ENCODE measurements around the gene COX19.

COX19 gene, protein sequence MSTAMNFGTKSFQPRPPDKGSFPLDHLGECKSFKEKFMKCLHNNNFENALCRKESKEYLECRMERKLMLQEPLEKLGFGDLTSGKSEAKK

DNA sequence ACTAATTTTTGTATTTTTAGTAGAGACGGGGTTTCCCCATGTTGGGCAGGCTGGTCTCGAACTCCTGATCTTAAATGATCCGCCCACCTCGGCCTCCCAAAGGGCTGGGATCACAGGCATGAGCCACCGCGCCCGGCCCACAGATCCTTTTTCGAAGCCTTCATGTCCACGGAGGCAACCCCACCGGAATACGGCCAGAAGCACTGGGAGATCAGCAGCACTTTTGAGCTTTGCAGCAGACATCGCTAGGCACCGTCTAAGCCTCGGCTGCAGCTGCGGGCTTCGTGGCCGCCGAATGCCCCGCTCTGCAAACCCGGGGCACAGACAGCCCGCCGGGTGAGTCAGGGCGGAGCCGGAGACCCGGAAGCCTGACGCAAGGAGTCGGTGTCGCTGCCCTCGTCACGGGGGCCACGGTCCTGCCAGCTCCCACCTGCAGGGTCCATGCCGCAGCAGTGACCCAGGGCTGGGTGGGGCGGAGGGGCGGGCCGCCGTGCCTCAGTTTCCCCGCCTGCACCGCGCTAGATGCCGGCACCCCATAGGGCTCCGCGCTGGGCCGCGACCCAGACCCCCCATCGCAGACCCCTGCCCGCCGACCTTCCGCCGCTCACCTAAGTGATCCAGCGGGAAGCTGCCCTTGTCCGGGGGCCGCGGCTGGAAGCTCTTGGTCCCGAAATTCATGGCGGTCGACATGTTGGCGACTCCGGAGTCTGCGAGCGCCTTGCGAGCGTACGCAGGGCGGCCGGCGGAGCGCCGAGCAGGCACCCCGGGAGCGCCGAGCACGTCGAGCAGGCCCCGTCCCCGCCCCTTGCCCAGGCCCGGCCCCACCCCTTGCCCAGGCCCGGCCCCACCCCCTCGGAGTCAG is at the start of gene COX19:
Gene COX19 (minus strand): TSS at position 730 of the 862 bp plus-strand sequence. CDS start 40 bp downstream, at position 690.
- peak; percentile 85 for DNase-seq

DNA sequence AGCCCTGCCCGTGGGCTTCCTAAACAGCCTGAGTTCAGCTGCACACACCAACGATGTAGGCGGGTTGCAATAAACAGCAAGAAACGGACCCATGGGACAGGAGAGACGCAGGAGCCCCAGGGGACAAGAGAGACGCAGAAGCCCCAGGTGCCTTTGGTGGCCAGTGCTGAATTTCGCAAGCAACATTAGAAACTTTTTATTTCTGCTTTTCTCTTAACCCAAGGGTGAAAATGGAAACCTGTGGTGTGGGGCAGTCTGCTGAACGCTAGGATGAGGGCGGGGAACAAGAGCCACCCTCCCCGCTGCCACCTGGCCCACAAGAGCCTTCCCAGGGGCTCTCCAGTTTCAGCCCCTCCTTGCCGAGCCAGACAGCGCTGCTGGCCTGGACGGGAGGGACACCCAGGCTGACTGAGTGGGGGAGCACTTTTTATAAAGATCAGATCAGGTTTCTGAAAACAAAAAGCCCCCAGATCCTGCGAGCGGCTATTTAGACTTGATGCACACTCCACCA is 49.0 kb upstream of the COX19 start:
- no peak for DNase-seq

DNA sequence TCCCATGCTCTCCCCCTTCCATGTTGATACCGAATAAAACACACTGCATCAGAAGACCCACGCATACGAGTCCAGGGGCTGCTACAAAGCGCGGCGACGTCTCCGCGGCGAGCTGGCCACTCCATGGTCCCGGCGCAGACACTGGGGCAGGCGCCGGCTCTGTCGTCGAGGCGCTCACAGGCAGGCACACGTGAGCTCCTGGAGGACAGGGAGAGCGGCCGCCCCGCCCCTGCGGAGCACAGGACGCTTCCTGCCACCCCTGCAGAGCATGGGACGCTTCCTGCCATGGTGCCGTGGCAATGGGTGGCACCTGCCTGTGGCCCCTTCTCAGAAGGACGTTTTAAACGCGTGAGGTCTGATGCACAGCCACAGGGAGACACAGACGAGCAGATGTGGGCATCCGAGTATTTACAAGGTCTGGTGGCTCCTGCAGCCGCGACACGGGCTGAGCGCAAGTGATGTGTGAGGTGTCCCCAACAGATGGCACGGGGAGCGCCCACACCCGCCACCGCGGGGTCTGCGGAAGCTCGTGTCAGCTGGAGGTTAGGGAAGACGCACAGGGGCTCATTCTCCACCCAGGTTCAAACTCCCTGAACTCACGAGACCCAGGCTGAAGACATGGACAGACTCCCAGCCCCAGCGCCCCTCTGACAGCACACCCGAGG is 47.6 kb upstream of the COX19 start:
- no peak for DNase-seq

DNA sequence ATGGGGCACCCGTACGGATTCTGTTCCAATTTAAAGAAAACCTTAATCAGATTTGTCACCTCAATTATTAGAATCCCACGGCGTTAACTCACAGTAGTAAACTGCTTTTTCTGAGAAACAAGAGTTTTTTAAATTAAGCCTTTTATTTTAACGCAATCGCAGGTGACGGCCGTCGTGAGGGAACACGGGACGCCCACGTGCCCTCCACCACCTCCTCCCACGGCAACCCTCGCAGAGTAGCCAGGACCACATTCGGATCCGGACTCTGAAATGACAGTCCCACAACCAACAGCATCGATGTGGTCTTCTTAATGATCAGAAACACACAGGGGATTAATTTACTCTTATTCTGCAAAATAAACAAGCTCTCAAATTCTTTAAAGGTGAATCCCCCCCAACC is 47.0 kb upstream of the COX19 start:
- no peak for DNase-seq

DNA sequence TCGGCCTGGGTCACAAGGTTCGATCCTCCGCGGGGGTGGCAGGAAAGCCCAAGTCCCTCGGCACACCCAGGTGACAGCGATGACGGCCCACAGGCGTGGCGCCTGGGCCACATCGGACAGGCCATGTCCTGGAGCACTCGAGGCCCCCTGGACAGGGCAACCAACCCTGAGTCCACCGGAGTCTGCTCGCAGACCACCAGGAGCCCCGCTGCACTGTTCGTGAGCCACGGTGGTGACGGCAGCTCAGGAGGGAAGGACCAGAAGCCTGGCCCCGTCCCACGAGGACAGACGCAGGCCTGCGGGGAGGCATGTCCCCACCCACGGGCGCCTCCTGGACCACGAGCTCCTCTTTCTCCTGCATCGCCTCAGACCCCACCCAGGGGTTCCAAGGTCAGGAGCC is 46.6 kb upstream of the COX19 start:
- no peak for DNase-seq

DNA sequence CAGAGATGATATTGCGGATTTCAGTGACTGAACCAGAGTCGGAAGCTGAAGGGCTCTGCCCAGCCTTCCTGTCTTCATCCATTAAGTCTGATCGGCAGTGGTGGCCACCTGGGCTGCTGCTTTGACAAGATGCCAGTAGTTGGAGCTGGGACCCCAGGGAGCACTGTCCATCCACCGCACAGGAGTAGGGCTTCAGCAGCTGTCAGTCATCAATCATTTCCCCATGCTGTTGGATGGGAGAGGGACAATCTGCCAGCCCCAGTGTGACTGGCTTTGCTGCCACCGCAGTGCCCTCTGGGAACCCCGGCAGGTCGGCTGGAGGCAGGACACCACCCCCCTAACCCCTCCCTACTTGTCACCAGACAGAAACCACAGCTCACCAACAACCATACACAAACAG is 46.0 kb upstream of the COX19 start:
- DNase-seq = no peak

DNA sequence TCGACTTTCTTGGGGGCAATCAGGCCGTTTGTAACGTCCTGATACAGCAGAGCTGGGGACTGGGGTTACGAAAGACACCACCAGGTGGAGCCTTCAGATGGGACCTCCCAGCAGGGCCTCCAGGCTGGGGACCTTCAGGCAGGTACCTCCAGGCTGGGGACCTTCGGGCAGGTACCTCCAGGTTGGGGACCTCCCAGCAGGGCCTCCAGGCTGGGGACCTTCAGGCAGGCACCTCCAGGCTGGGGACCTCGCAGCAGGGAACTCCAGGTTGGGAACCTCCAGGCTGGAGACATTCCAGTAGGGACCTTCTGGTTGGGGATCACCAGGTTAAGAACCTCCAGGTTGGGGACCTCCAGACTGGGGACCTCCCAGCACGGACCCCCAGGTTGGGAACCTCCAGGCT is 45.5 kb upstream of the COX19 start:
- DNase-seq = no peak

DNA sequence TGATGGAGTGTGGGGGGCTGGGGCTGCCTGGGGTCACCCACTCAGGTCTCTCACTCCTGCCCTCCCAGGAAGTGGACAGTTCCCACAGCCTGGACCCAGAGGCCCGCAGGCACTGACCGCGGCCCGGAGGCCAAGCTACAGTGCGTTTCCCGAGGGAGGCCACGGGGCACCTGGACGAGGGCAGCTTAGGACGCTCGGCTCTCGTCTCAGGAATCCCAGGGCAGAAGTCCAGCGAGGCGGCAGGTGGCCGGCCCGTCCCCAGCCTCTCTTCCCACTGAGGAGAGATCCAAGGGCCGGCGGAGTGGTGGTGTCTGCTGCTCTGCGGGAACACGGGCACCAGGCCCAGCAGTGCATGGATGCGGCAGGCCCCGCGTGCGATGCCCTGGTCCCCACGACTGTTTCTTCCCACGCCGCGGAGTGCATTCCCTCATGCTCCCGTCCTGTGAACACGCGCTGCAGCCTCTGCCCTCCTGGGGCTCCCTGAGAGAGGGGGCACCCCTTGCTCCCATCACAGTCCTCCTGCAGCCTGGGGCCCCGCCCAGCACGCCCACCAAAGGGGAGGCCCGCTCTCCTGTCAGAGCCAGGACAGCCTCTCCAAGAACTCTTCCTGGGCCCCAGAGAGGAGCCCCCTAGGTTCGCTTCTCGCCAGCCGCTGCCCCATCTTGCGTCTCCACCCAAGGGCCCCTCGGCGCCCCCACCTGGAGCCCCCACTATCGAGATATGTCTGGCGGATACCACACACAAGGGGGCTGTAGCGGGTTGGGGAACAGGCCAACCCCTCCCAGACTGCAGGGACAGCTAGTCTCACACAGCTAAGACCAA is 44.7 kb upstream of the COX19 start:
- DNase-seq = no peak

DNA sequence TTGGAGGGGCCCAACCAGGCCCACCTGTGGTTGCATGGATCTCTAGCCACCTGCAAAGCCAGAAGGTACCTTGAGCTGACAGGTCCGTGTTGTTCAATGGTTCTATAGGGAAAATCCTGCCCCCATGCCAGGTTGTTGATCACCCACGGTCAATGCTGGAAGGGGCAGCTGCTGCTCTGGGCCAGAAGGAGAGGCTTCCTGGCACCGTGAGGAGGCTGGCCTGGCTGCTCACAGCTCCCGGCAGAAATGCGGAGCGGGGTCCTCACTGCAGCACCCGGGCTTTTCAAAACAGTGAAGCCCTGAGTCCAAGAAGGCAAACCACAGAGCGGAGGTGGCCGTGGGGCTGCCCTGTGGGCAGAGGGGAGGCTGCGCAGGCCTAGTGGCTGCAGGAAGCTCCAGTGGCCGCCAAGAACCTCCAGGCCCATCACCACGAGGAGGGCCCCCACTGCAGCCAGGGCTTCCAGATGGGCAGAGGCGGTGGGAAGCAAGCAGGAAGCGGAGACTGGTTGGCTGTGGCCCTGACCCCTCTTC is 44.0 kb upstream of the COX19 start:
- DNase-seq = no peak

DNA sequence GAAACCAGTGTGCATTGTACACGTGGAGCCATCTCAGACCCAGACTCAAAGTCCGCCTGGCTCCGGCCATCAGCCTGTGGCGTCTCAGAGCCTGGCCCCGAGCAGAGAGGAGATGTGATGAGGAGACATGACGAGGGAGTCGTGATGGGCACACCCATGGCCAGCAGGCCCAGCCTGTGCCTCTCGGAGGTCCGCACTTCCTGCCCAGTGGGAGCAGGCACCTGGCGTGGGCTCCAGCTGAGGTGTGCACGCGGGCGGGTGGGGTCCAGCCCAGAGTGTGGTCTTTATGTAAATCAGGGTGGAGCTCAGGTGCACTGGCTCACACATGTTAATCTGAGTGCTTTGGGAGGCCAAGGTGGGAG is 43.0 kb upstream of the COX19 start:
- DNase-seq = no peak

DNA sequence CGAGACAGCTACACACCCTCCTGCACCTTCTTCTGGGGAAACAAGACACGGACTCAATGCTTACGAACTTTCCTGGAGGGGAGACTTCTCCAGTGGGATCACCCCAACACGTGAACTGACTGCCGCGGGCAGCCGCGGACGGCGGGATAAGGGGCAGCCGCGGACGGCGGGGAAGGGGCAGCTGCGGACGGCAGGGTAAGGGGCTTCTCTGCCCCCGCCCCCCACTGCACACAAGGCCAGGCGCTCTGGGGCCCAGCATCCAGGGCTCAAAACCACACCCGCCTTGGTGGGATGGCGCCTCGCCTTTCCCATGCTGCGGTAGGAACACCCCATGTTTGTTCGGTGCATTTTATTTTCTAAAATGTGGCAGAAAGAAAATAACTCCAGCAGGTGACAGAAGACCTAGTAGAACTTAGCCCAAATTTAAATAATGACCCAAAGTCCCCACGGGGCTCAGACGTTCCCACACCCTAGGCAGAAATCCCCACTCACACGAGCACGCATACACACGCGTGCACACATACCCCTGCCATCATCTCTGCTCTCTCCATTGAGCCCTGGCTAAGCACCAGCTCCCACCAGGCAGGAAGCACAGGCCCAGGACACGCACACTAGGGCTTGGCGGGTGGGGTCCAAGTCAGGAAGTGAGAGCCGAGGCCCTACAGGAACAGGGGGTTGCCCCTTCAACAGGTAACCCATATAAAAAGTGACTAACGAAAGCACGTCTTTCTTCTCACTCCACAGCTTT is 42.4 kb upstream of the COX19 start:
- no peak for DNase-seq

DNA sequence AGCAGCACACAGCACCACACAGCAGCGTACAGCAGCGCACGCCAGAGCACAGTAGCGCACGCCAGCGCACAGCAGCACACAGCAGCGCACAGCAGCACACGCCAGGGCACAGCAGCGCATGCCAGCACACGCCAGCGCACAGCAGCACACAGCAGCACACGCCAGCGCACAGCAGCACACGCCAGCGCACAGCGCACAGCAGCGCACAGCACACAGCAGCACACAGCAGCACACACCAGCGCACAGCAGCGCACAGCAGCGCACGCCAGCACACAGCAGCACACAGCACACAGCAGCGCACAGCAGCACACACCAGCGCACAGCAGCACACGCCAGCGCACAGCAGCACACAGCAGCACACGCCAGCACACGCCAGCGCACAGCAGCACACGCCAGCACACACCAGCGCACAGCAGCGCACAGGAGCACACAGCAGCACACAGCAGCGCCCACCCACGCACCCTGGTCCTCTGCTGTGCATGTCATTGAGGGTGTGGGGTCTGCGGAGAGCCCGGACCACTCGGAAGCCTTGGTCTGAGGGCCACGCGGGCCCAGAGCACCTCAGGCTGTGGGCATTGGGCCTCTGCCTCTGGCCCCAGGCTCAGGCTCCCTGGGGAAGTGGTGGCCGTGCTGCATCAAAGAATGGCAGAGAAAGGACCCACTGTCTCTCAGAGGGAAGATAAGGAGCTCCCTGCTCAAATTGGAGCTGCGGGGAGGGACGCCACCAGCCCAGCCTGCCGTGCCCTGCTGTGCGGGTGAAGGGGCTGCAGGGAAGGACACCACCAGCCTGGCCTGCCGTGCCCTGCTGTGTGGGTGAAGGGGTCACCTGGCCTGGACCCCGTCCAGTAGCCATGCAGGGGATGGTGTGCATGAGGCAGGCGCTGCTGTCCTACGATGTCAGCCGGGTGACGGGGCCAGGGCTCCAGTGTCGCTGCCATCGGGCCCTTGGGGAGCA is 41.5 kb upstream of the COX19 start:
- no peak for DNase-seq

DNA sequence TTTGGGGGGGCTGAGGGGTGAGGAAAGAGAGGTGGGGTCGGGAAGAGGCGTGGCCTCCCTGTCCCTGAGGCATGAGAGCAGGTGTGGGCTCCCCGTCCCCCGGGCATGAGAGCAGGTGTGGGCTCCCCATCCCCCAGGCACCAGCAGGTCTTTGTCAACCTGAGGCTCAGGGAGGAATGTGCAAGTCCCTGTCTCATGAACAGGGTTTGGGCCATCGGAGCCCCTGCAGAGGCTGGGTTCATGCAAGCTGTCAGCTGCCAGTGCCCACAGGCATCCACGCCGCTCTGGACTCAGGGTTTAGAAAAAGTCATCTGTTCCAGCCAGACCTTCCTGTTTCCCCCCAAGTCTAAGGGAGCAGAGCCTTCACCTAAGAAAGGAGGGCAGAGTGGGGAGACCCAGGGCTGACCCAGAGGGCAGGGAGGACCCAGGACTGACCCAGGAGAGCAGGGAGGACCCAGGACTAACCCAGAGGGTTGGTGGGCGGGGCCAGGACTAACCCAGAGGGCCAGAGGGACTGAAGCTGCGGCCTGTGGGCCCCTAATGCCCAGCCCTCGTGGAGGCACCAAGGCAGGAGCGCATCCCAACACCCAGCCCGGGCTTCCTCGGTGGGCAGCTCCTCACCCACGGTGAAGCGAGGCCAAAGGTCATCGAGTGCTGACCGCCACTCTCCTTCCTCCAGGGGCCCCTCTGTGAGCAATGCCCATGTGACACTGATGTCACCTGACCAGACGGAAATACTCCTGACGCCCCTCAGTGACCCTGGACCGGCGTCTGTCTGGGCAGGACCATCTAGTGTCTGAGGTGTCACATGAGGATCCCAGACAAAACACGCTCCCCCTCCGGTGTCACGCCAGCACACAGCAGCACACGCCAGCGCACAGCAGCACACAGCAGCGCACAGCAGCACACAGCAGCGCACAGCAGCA is 40.1 kb upstream of the COX19 start:
- DNase-seq = no peak

DNA sequence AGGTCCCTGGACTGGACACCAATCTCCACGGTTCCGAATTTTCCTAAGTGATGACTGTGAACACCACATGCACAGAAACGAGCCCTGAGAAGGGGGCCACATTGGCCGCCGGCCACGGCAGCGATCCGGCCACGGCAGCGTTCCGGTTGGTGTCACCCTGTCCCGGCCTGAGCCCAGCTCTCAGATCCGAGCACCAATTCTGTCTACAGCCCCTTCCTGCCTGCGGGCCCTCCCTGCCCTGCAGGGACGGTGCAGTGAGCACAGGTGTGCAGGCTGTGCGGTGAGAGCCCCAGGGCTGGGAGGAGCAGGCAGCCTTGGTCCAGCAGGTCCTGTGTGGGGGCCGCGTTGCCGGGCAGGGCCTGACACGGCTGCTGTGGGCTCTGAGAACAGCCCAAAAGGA is 39.3 kb upstream of the COX19 start:
- no peak for DNase-seq

DNA sequence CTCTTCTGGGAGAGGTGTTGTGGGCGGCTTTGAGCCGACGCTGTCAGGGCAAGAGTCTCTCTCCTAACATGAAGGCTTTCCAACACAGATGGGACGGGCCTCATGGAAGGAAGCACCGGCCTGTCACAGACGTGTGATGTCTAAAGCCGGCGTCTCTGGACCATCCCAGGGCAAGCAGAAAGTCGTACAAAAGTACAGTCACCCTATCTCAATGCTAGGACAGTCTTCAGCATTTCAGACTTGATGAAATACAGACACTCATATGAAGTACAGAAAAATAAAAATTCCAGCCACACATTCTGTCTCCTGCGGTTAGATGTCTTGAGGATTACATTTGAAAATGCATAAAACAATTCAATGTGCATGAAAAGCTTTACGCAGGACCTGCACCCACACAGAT is 38.2 kb upstream of the COX19 start:
- DNase-seq = no peak

DNA sequence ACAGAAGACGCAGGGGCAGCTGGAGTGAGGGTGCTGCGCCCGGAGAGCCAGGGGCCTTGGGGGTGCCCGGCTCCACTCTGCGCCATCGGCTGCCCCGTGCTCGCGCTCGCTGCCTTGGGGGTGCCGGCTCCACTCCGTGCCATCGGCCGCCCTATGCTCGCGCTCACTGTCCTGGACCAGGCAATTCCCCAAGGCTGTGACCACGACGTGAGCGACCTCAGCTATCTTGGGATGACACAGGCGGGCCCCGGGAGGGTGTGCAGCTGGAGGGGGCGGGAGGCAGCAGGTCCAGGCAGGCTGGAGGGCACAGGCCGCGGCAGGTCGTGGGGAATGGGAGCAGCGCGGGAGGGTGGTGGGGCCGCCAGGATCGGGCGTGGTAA is 37.4 kb upstream of the COX19 start:
- DNase-seq = no peak

DNA sequence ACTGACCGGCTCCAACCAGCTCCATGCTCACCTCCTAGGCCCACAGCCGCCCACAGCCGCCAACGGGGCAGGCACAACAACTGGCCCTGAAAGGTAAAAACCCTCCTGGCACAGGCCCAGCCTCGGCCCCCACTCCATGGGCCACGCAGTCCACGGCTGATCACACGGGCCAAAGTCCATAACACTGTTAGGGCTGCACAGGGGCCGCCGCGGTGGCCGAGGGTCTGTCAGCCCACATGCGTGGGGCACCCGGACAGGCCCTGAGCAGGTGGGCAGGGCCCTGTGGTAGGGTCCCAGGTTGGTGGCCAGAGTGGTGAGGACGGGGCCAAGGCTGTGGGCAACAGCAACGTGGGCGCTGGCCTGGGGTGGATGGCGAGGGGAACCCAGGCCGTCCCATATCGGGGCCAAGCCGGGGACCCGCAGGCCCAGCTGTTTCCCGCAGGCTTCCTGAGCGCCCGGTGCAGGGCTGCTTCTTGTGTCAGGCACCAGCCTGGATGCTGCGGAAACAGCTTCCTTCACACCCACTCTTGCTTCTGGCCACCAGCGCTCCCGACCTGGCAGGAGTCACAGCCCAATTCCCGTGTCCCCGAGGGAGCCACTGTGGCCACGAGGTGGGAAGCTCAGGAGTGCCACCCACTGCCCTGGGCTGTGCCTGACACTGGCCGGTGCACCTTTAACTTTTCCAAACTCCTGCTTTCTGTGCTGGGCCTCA is 36.8 kb upstream of the COX19 start:
- no peak for DNase-seq

DNA sequence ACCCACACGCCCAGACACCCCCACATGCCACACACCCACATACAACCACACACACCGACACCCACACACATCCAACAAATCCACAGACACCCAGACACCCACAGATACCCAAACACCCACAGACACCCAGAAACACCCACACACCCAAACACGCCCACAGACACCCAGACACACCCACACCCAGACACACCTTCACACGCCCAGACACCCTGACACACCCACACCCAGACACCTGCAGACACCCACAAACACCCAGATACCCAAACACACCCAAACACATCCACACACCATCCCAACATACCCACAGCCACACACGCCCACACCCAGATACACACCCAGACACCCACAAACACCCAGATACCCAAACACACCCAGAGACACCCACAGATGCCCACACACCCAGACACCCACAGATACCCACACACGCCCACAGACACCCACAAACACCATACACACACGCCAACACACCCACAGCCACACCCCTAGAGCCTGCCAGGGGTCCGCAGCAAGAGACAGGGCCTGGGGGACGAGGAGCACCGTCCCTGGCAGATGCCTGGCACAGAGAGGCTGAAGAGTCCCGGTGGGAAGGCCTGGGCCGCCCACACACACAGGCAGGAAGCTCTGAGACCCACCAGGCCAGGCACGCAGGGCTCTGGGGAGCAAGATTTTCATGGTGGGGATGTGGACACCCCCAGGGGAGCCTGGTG is 36.1 kb upstream of the COX19 start:
- DNase-seq = no peak

DNA sequence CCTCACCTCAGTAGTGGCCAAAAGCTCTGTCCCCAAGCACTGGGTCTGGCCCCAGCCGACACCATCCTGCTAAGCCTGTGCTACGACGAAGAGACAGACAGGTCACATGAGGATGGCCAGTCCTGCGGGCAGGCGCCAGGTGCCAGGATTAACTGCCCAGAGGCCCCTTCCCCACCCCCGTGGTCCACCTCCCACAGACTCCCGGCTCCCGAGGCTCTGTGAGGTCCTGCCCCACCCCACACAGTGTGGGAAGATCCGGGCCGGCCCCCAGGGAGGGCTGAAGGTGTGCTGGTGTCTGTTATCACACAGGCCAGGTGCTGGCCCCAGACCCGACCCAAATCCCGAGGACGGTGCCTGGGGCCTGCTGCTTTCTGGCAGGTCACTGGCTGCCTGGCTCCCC is 34.9 kb upstream of the COX19 start:
- DNase-seq = no peak

Data from NCI-H1092 treated with DMSO at 0.1 percent for 48 hours (cell line).